HS-27A (cell line): ENCODE measurements around the gene RGS7.
"Not testable (repeated sequence)": the region's sequence is repeated elsewhere in the genome, so short reads cannot be mapped to it uniquely, and the experiment has no call there.

ENCODE experiments used
- DNase-seq: peaks from one replicate; pipeline ENCODE4 v3.0.0-alpha.2; 2012; ENCODE audit warnings: low read depth, missing footprints

RGS7 gene

DNA sequence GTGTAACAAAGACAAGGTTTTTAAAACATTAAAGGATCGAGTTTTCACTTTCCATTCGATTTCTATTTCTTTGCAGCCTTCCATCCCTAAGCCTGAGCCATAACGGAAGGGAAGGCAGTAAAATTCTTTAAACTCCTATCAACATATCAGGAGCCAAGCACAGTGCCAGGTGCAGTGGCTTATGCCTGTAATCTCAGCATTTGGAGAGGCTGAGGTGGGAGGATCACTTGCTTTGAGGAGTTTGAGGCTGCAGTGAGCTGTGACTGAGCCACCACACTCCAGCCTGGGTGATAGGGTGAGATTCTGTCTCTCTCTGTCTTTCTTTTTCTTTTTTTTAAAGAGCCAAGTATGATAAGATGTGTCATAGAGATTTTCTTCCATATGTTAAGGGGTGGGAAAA is 527.5 kb downstream of the RGS7 start:
- no peak for DNase-seq

DNA sequence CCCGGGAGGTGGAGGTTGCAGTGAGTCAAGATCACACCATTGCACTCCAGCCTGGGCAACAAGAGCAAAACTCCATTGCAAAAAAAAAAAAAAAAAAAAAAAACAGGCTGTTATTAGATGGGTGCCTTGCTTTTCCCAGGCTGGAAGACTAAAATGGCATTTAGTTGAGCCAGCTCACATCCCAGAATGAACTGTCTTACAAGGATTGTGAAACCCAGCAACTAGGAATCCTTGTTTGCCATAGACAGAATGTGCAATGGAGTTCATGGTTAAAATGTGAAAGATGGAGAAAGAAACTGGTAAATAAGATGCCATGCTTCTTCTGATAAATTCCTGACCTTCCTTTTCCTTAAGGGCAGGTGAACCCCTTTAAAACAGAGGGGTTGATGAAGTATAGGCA is 529.2 kb downstream of the RGS7 start:
- no peak for DNase-seq

DNA sequence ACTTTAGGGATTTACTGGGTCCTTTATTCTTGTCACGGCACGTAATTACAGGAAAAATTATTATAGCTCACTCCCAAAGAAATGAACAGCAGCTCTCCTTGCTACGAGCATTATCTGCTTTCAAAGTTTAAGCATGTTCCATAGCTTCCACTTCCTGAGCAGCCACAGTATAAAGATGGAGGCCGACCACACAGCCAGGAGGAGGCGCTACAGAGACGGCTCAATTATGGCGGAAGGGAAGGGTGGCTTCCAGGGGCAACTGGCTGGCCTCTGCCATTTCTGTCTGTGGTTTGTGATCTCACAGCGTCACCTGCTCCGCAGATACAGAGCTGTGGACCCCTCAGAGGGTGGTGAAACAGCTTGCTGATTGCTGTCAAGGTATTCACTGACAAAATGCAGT is 532.8 kb downstream of the RGS7 start:
- no peak for DNase-seq

DNA sequence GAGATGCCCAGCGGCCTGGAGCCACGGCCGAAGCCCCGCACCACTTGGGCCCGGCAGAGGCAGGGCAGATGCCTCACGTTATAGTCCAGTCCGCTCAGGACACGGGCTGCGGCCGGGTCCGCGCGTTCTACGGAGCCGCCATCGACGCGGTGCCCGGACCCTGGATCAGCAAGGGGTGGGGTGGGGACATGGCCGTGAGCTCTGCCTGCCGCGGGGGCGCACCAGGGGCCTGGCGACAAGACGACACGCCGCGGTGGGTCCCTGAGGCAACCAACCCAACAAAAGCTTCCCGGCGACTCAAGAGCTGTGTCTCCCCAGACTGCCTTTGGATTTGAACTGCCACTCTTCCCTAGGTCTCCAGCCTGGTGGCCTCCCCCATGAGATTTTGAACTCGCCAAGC is 533.6 kb downstream of the RGS7 start:
- no peak for DNase-seq

DNA sequence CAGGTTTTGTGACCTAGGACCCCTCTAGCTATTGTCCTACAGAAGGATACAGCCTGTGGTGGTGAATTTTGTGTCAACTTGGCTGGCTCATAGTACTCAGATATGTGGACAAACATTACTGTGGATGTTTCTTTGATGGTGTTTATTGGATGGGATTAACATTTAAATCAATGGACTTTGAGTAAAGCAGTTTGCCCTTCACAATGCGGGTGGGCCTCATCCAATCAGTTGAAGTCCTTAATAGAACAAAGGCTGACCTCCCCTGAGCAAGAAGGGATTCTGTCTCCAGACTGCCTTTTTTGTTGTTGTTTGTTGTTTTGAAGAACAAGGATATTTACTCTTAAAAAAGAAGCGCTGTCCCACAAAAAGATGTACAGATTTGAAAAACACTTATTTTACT is 535.1 kb downstream of the RGS7 start:
- no peak for DNase-seq

DNA sequence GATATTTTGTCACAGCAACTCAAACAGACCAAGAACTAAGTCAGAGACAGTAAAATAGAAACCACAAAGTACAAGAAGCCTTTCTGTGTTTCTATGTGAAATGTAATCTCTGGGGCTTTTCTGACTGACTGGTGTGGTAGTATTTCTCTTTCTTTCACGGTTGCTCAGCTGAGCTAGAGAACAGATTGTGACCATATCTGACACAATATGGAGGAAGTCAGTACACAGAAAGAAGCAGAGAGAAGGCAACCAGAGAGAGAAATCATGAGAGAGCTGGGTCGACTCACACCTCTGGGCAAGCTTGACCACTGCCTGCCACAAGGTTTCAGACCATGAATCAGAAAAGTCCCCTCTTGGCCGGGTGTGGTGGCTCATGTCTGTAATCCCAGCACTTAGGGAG is 536.2 kb downstream of the RGS7 start:
- DNase-seq: no peak

DNA sequence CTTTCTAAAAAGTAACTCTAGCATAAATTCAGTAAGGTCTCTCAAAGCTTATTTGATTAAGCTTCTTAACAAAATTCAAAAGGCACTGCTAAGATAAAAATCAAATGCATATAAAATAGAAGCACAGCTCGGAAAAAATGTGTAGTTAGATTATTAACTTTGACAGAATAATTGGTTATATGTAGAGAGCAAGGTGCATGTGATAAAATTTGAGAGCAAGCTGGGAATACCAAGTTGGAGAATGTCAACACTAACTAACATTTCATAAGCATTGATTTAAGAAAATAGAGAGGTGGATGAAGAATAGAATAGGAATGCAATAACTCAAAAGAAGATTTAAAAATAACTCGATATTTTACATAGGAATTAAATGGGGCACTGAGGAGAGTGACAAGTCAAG is 540.5 kb downstream of the RGS7 start:
- no peak for DNase-seq

DNA sequence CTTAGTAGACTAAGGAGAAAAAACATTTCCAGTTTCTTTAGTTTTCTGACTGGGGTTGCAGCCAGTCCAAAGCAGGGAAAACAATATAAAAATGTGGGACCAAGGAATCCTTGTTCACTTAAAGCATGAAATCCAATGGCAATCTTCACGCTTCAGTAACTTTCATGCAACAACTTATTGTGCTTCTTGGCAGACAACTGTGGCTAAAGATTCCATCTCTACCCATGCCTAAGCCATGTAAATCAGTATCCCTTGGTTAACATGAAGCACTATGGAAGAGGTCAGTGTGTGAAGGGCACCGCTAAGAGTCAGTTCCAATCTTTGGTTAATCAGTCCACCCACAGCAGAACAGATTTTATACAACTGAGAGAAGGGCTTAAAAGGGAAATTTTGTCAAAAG is 543.3 kb downstream of the RGS7 start:
- DNase-seq: no peak

DNA sequence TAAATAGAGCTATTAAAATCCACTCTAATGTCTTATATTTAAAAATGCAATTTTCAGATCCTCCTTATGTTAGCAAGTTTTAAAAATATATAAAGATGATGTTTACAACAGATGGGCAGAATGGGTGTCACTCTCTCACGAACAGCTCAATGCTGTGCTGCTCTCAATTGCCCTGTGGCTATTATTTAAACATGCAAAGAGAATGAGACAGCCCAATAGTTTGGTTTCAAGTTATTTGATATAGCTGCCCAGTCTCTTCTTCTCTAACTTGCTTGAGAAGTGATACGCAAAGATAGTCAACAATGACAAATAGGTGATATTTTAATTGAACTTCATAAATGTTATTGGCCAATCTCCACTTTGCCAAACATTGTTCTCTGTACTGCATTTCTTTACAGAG is 545.7 kb downstream of the RGS7 start:
- DNase-seq: no peak

DNA sequence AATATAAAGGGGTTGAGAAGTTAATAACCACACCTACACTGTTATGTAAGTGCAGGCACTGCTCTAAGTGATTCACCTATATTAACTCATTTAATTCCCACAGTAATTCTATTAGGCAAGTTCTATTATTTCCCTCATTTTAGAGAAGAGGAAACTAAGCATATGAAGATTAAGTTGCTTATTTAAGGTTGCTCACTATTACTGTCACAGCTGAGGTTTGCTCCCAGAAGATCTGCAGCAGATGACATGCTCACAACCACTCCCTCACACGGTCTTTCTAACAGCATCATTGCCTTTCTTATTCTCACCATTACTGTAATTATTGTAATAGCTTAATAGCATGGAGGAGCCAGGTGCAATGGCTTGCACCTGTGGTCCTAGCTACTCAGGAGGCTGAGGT is 548.6 kb downstream of the RGS7 start:
- no peak for DNase-seq

DNA sequence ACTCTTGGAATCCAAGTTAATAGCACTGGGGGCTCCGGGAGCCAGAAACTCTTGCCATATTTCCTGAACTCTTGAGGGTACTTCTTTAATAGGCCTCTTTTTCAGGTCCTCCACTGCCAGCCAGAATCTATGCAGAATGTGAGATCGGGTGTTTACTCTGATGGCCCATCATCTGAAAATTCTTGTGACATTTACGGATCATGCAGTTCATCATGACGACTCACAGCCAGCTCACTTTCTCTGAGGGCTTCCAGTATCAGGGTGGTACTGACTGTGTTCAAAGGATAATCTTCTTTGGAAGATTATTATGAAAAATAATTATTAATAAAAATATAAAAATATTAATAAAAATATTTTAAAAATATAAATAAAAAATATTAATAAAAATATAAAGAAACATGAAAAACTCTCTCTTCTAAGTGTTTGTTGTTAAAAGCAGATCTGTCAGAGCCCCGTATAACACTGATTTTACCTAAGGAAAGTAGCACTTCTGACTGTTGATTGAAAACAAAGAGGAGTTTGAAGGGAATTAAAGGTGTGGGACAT is 550.7 kb downstream of the RGS7 start:
- no peak for DNase-seq

DNA sequence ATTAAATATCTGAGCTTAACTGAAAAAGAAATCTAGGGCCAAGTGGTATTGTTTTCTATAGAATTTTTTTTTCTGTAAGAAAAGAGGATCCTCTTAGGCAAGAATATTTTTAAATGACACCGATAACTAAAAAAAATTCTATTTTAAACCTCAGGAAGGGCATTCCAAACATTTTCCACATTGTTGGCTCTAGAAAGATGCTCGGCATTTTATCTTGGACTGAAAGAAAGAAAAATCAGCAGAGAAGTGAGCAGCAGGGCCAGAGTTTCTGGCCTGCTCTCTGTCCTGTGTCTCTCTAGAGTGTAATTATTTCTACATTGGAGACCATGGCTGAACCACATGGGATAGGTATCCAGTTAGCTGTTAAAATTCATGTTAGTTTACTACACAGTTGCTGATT is 552.5 kb downstream of the RGS7 start:
- peak; percentile 55 for DNase-seq

DNA sequence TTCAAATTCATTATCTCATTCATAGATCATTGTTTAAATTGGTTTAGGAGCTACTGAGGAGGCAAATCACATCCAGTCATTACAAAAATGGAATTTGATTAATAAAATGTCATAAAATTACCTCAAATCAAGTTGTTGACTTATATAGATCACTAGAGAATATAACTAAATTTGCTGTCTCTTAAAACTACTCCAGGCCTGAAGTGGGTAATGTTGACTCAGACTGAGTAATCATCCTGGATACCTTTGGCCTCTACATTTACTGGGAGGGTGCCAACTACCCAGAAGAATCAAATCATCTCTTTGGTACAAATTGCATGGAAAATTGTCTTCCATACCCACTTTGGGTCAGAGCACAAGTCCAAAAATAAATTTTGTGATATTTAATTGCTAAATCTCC is 553.9 kb downstream of the RGS7 start:
- DNase-seq: peak; percentile 71

DNA sequence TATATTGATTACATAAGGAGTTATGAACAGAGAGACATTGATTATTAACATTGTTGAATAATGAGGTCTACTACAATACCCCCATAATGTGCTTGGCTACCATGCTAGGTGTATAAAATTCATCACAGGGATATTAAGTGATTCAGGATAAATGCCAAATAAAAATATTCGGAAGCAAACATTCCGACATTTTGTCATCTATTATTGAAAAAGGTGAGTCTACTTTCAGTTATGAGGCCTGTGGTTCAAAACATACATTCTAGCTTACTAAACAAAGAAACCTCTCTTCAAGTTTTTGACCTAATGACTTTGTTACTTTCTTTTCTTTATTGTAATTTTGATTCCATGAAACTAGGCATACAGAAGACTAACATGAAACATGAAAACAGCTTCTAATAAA is 554.7 kb downstream of the RGS7 start:
- DNase-seq: no peak

DNA sequence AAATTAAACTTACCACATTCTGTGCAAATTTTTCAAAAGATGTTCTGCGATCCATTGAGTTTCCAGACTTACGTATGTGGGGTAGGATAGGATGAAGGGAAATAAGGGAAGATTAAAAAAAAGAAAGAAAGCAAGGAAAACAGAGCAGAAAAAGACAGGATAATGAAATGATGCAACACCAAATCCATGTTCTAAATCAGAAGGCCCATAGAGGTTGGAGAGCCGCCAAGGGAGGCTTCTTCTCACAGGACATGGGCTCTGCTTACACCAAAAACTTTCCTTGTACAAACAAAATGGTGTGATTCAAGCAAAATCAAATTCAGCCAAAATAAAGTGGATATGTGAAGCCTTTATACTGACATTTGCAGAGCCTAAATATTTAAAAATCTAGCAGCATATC is 555.6 kb downstream of the RGS7 start:
- no peak for DNase-seq

DNA sequence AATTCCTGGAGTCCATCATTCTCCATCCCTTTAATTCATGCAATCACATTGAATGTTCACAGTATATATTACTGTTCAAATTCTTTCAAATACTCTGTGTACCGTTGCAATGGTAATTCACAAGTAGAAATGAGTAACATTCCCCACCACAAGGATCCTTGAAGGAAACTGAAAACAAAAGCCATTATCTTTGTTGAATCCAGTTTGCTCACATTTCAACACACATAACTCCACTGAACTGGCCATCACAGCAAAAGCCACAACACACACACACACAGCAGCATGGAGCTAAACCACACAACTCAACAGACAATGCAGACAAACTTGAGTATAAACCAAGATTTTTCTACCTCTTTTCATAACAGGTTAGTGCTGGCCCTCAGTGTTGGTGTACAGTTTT is 556.7 kb downstream of the RGS7 start:
- DNase-seq: no peak

DNA sequence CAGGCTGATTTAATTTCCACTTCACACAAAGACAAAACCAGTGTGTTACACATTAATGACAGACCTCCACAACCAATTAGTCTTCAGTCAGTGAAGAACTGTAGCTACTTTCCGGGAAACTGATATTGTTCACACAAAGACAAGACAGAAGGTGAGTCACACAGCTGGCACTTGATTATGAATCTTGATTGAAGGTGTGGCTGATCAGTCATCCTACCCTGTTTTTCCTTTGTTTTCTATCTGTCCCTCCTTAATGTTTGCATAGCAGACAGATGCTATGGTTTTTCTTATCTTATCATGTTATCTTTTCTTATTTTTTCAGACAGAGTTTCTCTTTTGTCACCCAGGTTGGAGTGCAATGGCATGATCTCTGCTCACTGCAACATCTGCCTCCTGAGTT is 560.0 kb downstream of the RGS7 start:
- DNase-seq: no peak

DNA sequence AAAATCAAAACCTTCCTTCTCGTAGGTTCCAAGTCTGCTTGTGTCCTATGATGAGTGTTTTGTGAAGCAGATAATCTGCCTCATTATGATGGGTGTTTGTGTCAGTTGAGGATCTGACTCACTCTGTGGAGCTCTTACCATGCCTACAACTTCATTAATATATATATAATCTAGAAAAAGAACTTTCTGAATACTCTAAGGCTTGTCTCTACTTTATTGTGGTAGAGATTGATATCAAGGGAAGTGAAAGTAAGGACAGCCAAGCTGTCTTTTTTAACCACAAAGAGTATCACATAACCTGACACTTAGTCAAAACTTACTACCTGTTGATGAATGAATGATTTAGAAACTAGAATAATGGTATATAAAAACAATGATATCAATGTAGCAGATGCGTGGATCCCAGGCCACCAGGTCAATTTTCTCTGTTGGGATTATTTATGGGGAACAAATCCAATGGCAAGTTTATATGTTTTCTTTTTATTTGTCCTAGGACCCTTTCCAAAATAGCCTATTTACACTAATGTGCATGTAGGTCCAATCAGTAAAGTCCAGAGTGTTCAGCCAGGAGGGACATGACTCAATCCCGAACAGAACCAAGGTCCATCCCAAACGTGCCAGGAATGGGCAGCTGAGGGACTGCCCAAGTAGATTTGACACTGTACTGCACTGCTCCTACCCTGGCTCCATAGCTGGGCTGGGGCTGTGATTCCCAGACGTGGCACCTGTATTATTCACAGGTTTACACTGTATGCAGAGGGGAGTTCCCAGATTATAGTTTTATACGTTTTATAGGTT is 562.8 kb downstream of the RGS7 start:
- no peak for DNase-seq

DNA sequence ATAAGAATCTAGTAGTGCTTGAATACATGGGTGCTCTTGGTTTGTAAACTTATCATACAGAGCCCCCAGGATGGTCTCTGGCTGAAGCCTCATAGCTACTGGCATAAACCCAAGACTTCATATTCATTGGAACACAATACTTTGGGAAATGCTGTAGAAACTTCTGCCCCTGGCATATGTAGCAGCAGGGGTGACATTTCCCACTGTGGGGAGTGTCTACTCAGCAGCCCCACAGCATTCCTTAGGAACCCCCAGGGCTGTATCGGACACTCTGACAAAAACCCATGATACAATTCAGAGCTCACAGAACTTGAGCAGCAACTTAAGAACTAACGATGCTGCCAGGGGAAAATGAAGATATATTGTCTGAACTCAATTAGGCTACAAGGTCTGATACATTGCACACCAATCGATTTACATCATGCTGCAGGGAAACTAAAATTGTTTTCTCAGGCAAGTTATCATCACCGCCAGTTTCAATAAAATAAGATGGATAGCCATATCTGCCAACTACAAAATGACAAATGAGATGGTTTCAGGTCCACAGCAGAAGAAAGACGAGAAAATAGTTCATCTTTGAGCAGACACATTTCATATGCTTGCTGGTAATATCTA is 564.0 kb downstream of the RGS7 start:
- no peak for DNase-seq

DNA sequence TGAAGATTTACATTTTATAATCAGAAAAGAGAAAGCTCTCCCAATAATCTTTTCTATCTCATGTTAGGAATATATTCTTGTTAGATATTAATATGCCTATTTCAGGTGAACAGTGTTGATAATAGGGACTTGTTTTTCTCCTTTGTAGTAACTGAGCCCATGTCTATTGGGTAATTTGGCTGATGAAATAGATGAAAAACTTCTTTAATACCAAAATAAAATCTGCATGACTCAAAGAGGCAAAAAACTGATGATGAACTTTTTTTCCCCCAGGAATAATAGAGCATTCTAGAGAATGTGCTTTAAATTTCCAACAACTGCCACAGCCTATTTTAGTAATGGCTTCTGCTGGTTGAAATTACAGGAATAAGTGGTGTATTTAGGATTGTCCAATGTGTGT is 566.1 kb downstream of the RGS7 start:
- no peak for DNase-seq

DNA sequence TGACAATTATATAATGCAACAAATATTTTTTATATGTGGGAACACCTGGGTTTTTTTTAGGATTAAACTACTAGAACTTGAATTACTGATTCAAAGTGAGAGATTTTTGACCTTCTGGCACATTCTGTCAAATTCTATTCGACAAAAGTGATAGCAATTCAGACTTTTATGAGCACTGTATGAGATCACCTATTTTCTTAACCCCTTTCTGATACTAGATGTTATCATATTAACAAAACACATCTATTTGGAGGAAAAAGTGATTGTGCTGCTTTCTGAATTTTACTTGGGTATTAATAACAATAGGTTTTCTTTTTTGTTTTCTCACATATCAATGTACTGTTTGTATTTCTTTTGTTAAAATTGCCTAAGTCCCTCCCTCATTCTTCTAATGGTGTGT is 570.1 kb downstream of the RGS7 start:
- no peak for DNase-seq

DNA sequence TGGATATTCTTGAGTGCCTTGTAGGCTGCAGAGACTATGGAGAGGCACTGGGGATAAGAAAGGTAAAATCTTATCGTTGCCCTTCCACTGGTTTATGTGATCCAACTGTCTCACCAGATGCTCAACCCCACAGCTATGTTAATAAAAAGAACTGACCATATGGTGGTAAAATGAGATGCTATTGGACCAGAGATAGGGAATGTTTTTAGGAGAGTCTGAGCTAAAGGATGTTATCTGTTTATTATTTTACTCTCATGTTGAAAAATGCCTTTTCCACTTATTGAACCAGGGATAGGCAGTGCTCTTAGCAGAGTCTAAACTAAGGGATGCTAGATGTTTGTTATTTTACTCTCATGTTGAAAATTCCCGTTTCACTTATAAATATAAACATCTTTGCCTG is 572.2 kb downstream of the RGS7 start:
- DNase-seq: no peak

DNA sequence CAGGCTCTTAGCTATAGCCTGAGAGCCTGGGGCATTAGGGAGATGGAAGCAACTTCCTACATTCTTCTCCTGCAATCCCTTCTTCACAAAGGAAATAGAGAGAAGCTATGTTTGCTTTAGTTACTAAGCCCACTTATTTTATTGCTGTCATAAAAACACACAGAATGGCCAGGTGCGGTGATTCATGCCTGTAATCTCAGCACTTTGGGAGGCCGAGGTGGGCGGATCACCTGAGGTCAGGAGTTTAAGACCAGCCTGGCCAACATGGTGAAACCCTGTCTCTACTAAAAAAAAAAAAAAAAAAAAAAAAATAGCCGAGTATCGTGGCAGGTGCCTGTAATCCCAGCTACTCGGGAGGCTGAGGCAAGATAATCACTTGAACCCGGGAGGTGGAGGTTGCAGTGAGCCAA is 573.3 kb downstream of the RGS7 start:
- DNase-seq: not testable (repeated sequence)

DNA sequence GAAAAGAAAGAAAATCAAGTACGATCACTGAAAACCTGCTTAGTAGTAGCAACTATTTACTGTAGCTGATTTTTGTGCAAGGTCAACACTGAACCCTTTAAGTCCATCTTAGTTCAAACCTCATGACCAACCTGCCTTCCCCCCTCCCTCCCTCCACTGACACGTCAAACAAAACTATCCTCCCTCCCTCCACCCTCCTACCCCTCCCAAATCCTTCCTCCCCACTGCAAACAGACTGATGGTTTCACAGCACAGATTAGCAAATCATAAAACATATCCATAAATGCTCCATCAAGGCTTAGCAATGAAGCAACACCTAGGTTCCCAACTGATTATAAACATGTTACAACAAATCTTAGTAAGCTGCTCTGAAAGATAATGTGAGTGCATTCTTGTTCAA is 580.8 kb downstream of the RGS7 start:
- DNase-seq: no peak
